Adipocyte (in vitro differentiated cells): ENCODE results near the gene FUCA1.
"Not testable (repeated sequence)": the region's sequence is repeated elsewhere in the genome, so short reads cannot be mapped to it uniquely, and the experiment has no call there.

Experiments
- DNase-seq: peaks from one replicate; pipeline ENCODE4 v3.0.0-alpha.2; 2015; ENCODE audit warnings: low read depth
- H3K27me3 ChIP-seq: replicated peaks from 2 replicates; pipeline ENCODE4 v1.7.0; 2013; ENCODE audit warnings: mild to moderate bottlenecking, low read length, moderate library complexity; ENCODE audit not compliant: control insufficient read depth, insufficient read depth
- H3K36me3 ChIP-seq: 2 replicates; pipeline ENCODE4 v1.7.0; 2013; ENCODE audit warnings: low read length, mild to moderate bottlenecking, moderate library complexity; ENCODE audit not compliant: control insufficient read depth, insufficient read depth, severe bottlenecking
- H3K4me1 ChIP-seq: 2 replicates; pipeline ENCODE4 v1.7.0; 2013; ENCODE audit warnings: mild to moderate bottlenecking, low read length, moderate library complexity; ENCODE audit not compliant: control insufficient read depth, insufficient read depth
- H3K4me3 ChIP-seq: 2 replicates; pipeline ENCODE4 v1.7.0; 2013; ENCODE audit warnings: mild to moderate bottlenecking, low read length, moderate library complexity
- H3K9ac ChIP-seq: 2 replicates; pipeline ENCODE4 v1.7.0; 2013; ENCODE audit warnings: mild to moderate bottlenecking, low read length, moderate library complexity
- H3K9me3 ChIP-seq: 2 replicates; pipeline ENCODE4 v1.7.0; 2013; ENCODE audit warnings: mild to moderate bottlenecking, low read length, moderate library complexity; ENCODE audit not compliant: control insufficient read depth

The FUCA1 gene

DNA sequence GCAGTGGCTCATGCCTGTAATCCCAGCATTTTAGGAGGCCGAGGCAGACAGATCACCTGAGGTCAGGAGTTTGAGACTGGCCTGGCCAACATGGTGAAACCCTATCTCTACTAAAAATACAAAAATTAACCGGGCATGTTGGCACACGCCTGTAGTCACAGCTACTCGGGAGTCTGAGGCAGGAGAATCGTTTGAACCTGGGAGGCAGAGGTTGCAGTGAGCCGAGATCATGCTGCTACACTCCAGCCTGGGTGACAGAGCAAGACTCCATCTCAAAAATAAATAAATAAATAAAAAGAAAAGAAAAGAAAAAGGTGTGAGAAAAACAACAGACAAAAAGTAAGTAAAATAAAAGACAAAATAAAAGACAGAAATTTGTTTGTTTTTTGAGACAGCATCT is 33.9 kb downstream of the FUCA1 start:
- H3K9ac ChIP-seq, H3K9me3 ChIP-seq, H3K27me3 ChIP-seq, DNase-seq, H3K36me3 ChIP-seq, H3K4me1 ChIP-seq, H3K4me3 ChIP-seq: not testable (repeated sequence)

DNA sequence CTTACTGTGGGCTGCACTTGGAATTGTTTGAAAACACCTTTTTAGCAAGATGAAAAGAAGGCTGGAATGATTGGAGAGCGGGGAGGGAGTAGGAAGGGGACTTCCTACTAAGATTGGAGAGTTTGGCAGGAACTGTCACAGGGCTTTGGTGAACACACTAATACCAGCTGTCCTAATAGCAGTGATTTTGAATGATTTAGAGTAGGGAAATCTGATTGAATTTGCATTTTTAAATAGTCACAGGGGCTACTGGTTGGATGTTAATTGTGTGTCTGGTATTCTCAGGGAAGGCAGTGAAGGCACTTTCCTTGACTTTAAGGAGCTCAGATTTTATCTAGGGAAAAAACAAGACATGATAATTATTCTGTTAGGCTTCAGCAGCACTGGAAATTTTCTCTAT is 40.4 kb downstream of the FUCA1 start:
- H3K4me3 ChIP-seq = no peak overlapping the region
- no peak for DNase-seq
- peaks cover 16% of the 10 kb centered on the region for H3K4me1 ChIP-seq
- H3K27me3 ChIP-seq = no peaks in the 10 kb centered on the region
- no peak overlapping the region for H3K9ac ChIP-seq
- H3K36me3 ChIP-seq = no peaks in the 10 kb centered on the region
- H3K9me3 ChIP-seq = no peaks in the 10 kb centered on the region

DNA sequence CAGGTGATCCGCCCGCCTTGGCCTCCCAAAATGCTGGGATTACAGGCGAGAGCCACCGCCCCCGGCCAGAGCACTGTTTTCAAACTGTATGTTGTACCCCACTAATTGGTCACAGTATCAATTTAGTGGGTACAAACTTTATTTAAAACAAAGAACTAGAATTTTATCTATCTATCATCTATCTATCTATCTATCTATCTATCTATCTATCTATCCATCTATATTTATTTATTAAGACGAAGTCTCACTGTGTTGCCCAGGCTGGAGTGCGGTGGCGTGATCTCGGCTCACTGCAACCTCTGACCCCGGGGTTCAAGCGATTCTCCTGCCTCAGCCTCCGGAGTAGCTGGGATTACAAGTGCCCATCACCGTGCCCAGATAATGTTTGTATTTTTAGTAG is 41.5 kb downstream of the FUCA1 start:
- H3K27me3 ChIP-seq, DNase-seq, H3K9me3 ChIP-seq, H3K4me3 ChIP-seq, H3K36me3 ChIP-seq, H3K9ac ChIP-seq: not testable (repeated sequence)
- H3K4me1 ChIP-seq = peaks cover 16% of the 10 kb centered on the region

DNA sequence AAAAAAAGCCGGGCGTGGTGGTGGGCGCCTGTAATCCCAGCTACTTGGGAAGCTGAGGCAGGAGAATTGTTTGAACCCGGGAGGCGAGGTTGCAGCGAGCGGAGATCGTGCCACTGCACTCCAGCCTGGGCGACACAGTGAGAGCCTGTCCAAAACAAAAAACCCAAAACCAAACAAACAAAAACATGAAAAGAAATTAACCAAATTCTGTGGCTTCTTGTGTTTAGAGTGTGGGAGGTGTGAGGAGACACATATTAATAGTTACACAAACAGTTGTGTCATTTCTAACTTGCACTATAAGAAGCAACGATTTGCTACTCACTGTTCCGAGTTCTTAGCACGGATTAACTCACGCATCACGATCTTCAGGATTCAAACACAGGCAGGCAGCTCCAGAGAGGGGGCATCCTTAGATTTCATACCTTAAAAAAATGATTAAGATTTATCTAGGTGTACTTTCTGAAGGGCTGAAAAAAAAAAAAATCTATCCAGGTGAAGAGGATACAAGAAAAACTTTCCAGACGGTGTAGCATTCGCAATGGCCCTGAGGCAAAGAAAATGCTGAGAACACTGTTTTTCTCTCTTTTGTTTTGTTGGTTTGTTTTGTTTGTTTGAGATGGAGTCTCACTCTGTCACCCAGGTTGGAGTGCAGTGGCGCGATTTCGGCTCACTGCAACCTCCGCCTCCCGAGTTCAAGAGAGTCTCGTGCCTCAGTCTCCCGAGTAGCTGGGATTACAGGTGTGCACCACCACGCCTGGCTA is 42.1 kb downstream of the FUCA1 start:
- H3K4me1 ChIP-seq = peaks cover 16% of the 10 kb centered on the region
- H3K27me3 ChIP-seq = no peaks in the 10 kb centered on the region
- no peaks in the 10 kb centered on the region for H3K36me3 ChIP-seq
- peak overlapping the region; percentile 100 for H3K9ac ChIP-seq
- DNase-seq = no peak
- no peaks in the 10 kb centered on the region for H3K9me3 ChIP-seq
- peak overlapping the region; percentile 99 for H3K4me3 ChIP-seq

DNA sequence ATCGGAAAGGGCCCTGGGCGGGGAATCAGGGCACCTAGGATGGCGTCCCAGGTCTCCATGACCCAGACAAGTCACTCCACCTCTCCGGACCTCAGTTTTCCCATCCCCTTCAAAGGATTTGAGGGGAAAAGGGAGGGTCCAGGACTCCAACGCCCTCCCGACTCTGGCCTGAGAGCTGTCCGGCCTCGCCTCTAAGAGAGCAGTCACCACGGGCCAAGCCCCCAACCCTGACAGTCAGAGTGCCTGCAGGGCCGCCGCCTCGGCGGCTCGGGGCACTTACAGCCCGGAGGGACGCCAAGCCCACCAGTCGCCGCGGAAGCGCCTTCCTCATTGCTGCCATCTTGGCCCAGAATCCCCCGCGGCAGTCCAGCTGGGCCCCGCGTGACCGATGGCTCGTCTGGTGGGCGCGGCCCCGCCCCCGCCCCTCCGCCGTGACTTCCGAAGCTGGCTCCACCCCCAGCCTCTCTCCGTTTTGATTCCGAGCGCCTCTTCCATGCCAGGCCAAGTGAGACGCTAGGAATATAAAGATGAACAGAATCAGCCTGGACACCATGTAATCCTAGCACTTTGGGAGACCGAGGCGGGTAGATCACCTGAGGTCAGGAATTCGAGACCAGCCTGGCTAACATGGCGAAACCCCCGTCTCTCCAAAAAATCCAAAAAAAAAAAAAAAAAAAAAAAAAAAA is 42.9 kb downstream of the FUCA1 start, which contains the start of gene HMGCL:
Gene HMGCL (minus strand): TSS at position 354 of the 686 bp plus-strand sequence. CDS start 14 bp downstream, at position 340.
- peak within 1 kb of the TSS; percentile 100 for H3K9ac ChIP-seq
- no peaks in the 10 kb centered on the region for H3K27me3 ChIP-seq
- peak; percentile 97 for DNase-seq
- peak within 1 kb of the TSS; percentile 99 for H3K4me3 ChIP-seq
- H3K36me3 ChIP-seq = no peaks in the 10 kb centered on the region
- peaks cover 16% of the 10 kb centered on the region for H3K4me1 ChIP-seq
- H3K9me3 ChIP-seq = no peaks in the 10 kb centered on the region

DNA sequence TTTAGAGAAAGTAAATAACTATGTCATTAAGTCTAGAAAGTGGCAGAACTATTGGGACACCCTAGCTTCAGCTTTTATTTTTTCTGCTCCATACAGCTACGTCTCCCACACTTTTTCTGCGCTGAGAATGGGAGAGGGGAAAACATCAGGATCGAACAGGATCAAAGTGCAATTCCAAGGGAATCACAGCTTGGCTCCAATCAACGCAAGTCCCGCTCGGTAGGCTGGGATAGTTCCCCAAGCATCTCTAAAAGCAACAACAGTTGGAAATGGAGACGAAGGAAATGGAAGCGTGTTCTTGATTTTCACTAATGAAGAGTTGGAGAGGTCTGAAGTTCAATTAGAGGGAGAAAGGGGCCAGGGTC is 43.4 kb downstream of the FUCA1 start:
- no peak for DNase-seq
- Histone ChIP-seq H3K9me3 (no peaks in the 10 kb centered on the region), H3K27me3 (no peaks in the 10 kb centered on the region), H3K9ac (peak overlapping the region; percentile 100), H3K36me3 (peaks cover 2% of the 10 kb centered on the region), H3K4me3 (peak overlapping the region; percentile 99), H3K4me1 (peaks cover 16% of the 10 kb centered on the region)

DNA sequence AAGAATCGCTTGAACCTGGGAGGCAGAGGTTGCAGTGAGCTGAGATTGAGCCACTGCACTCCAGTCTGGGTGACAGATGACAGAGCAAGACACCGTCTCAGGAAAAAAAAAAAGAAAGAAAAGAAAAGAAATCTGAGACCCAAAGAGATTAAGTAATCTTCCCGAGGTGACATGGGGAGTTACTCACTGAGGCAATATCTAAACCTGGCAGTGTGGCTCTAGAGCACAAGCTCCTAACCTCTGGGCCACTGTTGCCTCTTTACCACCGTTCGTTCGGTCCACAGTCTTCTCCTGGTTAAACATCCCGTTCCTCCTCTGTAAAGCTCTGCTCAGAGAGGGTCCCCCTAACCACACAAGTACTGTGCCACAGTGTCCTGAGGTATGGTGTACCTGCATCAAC is 44.3 kb downstream of the FUCA1 start:
- Histone ChIP-seq H3K9me3 (no peaks in the 10 kb centered on the region), H3K4me1 (peaks cover 16% of the 10 kb centered on the region), H3K4me3 (peak overlapping the region; percentile 99), H3K27me3 (no peaks in the 10 kb centered on the region), H3K9ac (no peak overlapping the region), H3K36me3 (peaks cover 8% of the 10 kb centered on the region)
- no peak for DNase-seq

DNA sequence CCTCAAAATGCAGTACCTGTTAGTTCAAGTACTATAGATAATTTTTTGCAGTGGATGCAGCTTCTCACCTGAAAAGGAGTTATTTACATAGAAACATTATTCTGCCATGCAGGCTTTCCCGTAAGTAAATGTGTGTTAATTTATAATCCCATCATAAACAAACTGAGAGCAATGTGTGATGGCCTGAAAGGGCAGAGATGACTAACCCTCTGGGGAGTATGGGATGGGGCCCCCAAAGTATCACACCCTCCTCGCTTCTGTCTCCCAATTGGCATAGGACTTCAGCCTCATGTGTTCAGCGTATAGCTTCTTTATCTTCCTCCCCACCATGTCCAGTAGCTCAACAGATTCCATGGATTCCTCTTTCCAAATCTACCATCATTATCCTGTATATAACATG is 50.5 kb downstream of the FUCA1 start:
- no peak overlapping the region for H3K9ac ChIP-seq
- no peak for DNase-seq
- H3K4me1 ChIP-seq = no peaks in the 10 kb centered on the region
- no peak overlapping the region for H3K4me3 ChIP-seq
- H3K9me3 ChIP-seq = no peaks in the 10 kb centered on the region
- H3K36me3 ChIP-seq = peaks cover 59% of the 10 kb centered on the region
- H3K27me3 ChIP-seq = no peaks in the 10 kb centered on the region

DNA sequence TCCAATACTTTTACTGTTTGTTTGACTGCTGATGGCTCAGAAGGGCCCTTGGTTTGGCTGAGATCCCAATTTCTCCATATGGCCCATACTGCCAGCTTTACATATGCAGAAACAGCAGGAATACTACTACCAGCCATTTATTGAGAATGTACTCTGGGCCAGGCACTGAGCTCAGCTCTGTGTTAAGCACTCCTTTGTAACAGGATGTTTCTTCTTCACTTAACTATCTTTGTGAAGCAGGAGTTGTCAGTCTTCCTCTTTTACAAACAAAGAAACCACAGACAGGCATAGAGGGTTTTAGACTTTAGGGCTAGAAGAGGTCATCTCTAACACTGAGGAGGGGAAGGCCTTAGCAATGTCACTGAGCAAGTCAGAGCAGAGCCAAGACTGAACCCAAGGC is 51.2 kb downstream of the FUCA1 start:
- Histone ChIP-seq H3K4me3 (no peak overlapping the region), H3K36me3 (peaks cover 66% of the 10 kb centered on the region), H3K27me3 (no peaks in the 10 kb centered on the region), H3K9me3 (no peaks in the 10 kb centered on the region), H3K4me1 (no peaks in the 10 kb centered on the region), H3K9ac (no peak overlapping the region)
- no peak for DNase-seq

DNA sequence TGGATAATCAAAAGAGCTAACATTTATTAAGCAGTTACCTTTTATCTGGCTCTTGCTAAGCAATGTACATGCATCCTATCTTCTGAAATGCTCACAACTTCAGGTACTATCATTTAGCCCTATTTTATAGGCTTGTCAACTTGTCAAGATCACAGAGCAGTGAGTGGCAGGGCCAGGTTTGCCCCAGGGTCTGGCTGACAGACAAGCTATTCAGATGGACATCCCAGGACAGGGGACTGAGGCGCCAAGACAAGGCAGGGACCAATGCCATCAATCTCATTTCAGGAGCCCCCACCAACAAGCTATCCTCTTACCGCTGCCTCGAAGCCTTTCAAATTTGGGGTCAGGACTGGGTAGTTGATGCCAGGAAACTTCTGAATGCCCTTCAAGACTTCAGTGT is 51.7 kb downstream of the FUCA1 start:
- no peaks in the 10 kb centered on the region for H3K4me1 ChIP-seq
- H3K4me3 ChIP-seq = no peak overlapping the region
- peaks cover 72% of the 10 kb centered on the region for H3K36me3 ChIP-seq
- H3K9me3 ChIP-seq = no peaks in the 10 kb centered on the region
- H3K9ac ChIP-seq = no peak overlapping the region
- DNase-seq = no peak
- no peaks in the 10 kb centered on the region for H3K27me3 ChIP-seq

DNA sequence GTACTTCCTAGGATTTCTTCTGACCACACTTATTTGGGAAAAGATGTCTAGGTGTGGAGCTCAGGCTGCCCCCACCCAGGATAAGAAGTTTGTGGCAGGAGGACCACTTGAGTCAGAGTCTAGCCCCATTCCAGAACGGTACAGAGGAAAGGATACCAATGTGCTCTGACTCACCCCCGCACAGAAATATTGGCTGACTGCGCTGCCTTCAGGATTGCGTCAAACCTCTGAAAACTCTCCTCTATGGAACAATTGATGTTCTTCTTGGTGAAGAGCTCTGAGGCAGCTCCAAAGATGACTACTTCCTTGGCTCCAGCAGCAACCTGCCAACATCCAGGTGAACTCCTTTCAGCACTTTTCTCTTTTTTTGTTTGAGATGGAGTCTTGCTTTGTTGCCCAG is 54.1 kb downstream of the FUCA1 start:
- Histone ChIP-seq H3K4me1 (no peaks in the 10 kb centered on the region), H3K9me3 (no peaks in the 10 kb centered on the region), H3K4me3 (no peak overlapping the region), H3K9ac (no peak overlapping the region), H3K36me3 (peaks cover 68% of the 10 kb centered on the region), H3K27me3 (no peaks in the 10 kb centered on the region)
- no peak for DNase-seq
